GM21423 (cell line): ENCODE data around the gene SDK1.
"Not testable (repeated sequence)": the region's sequence is repeated elsewhere in the genome, so short reads cannot be mapped to it uniquely, and the experiment has no call there.

ENCODE experiments used
- ATAC-seq: cut with Tn5 transposase; IDR thresholded peaks from one replicate; pipeline ENCODE4 v1.9.1; 2021; ENCODE audit warnings: mild to moderate bottlenecking, moderate library complexity; ENCODE audit not compliant: unreplicated experiment

SDK1 gene

GRCh38 chr7:4245135-4245865 lies 944.2 kb downstream of the SDK1 start:
- ATAC-seq = no peak

- ATAC-seq = no peak
These were observed 944.9 kb downstream of the SDK1 start for GRCh38 chr7:4245866-4246470.

GRCh38 chr7:4246536-4246935 lies 945.5 kb downstream of the SDK1 start:
- ATAC-seq = no peak

- no peak for ATAC-seq
These were observed 946.2 kb downstream of the SDK1 start for GRCh38 chr7:4247106-4247876.

- no peak for ATAC-seq
These were observed 947.2 kb downstream of the SDK1 start for GRCh38 chr7:4248295-4248694.

- no peak for ATAC-seq
These were observed 948.2 kb downstream of the SDK1 start for GRCh38 chr7:4249241-4249640.

- no peak for ATAC-seq
These were observed 954.3 kb downstream of the SDK1 start for GRCh38 chr7:4255336-4255735.

- no peak for ATAC-seq
These were observed 955.2 kb downstream of the SDK1 start for GRCh38 chr7:4256286-4256685.

- ATAC-seq = no peak
These were observed 956.4 kb downstream of the SDK1 start for GRCh38 chr7:4257146-4258111.

- not testable (repeated sequence) for ATAC-seq
These were observed 959.1 kb downstream of the SDK1 start for GRCh38 chr7:4260116-4260515.

GRCh38 chr7:4260867-4261600 lies 960.0 kb downstream of the SDK1 start:
- no peak for ATAC-seq

- ATAC-seq = no peak
These were observed 960.5 kb downstream of the SDK1 start for GRCh38 chr7:4261601-4261960.

GRCh38 chr7:4264206-4264605 lies 963.2 kb downstream of the SDK1 start:
- not testable (repeated sequence) for ATAC-seq

GRCh38 chr7:4265066-4265465 lies 964.0 kb downstream of the SDK1 start:
- no peak for ATAC-seq

- ATAC-seq = no peak
These were observed 964.6 kb downstream of the SDK1 start for GRCh38 chr7:4265676-4266075.

GRCh38 chr7:4266270-4267040 lies 965.4 kb downstream of the SDK1 start:
- no peak for ATAC-seq

GRCh38 chr7:4267341-4268039 lies 966.4 kb downstream of the SDK1 start:
- no peak for ATAC-seq

GRCh38 chr7:4268040-4268965 lies 967.3 kb downstream of the SDK1 start:
- no peak for ATAC-seq
